Transverse colon (tissue), 4 donors: ENCODE results near the gene TTC38.

Source experiments
- CTCF ChIP-seq, 5 experiments: fragments of 200-600 bp in 3 of 5; fragments of 450-650 bp in 2 of 5; sonication (generic) in 3 of 5; IDR thresholded peaks; 1 replicate in 2 of 5; 2 replicates in 3 of 5; pipeline ENCODE4 v1.5.1; 2016 to 2017; ENCODE audit warnings: antibody characterized with exemption in 5 of 5, inconsistent platforms in 3 of 5, mild to moderate bottlenecking in 2 of 5, moderate library complexity in 1 of 5
- EP300 ChIP-seq: sonication (generic); formaldehyde crosslinking; IDR thresholded peaks from one replicate; pipeline ENCODE4 v1.6.1; 2017; ENCODE audit warnings: antibody characterized with exemption, low read depth
- POLR2A ChIP-seq: fragments of 450-650 bp; IDR thresholded peaks from one replicate; pipeline ENCODE4 v1.6.1; 2016; ENCODE audit warnings: antibody characterized with exemption, mild to moderate bottlenecking, moderate library complexity
- POLR2AphosphoS5 ChIP-seq, 3 donors: sonication (generic); formaldehyde crosslinking; IDR thresholded peaks; one replicate each; pipeline ENCODE4 v1.6.1; 2016; ENCODE audit warnings: antibody characterized with exemption in 3 of 3

GRCh38 chr22:46289244-46289891 lies 21.6 kb downstream of the TTC38 start:
- no peak for TF ChIP-seq CTCF (IDR thresholded peaks at IDR 0.05)
- TF ChIP-seq POLR2A = no peak
- no peak for TF ChIP-seq POLR2AphosphoS5 (IDR thresholded peaks at IDR 0.05)
- no peak for TF ChIP-seq EP300
